Measurements from ENCODE around the gene TMEM209. TPM values are rescaled to one million over a fixed set of nuclear protein-coding genes. Genes with fewer than 3 reads are reported as not detected.
"Not testable (repeated sequence)": the region's sequence is repeated elsewhere in the genome, so short reads cannot be mapped to it uniquely, and the experiment has no call there.

The TMEM209 gene
- total RNA-seq, 2 experiments from 2014 or later: 36.0 to 37.3 TPM

GRCh38 chr7:130127404-130127803 is 77.8 kb downstream of the TMEM209 start:
- intact Hi-C loops (cut with micrococcal nuclease): no loop called here
- Mint-ChIP-seq H3K27ac (no peak overlapping the region), H3K4me1 (ENCODE audit: low read depth) (no peaks in the 10 kb centered on the region), H3K36me3 (ENCODE audit: low read depth) (peaks cover 27% of the 10 kb centered on the region), H3K9me3 (no peaks in the 10 kb centered on the region), H3K27me3 (ENCODE audit: low read depth) (no peaks in the 10 kb centered on the region), H3K4me3 (no peak overlapping the region)
- CTCF ChIA-PET: no interaction called here
- no peak for DNase-seq

DNA sequence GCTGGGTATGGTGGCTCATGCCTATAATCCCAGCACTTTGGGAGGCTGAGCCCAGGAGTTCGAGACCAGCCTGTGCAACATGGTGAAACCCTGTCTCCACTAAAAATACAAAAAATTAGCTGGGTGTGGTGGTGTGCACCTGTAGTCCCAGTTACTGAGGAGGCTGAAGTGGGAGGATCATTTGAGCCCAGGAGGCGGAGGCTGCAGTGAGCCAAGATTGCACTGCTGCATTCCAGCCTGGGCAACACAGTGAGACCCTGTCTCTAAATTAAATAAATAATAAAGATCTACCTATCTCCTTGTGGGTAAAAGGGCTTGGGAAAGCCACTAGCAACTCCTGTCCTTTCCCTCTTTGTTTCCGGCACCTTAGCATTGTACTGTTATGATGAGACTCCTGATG is 78.4 kb downstream of the TMEM209 start:
- H3K4me3 Mint-ChIP-seq; H3K4me1 Mint-ChIP-seq (ENCODE audit: low read depth); DNase-seq; CTCF ChIA-PET; intact Hi-C loops (cut with micrococcal nuclease); H3K9me3 Mint-ChIP-seq; H3K27me3 Mint-ChIP-seq (ENCODE audit: low read depth); H3K27ac Mint-ChIP-seq: not testable (repeated sequence)
- H3K36me3 Mint-ChIP-seq (ENCODE audit: low read depth): peaks cover 32% of the 10 kb centered on the region

- H3K9me3 Mint-ChIP-seq: no peaks in the 10 kb centered on the region
- H3K27me3 Mint-ChIP-seq (ENCODE audit: low read depth): no peaks in the 10 kb centered on the region
- no peak overlapping the region for H3K27ac Mint-ChIP-seq
- intact Hi-C loops (cut with micrococcal nuclease): no loop called here
- no peaks in the 10 kb centered on the region for H3K4me1 Mint-ChIP-seq (ENCODE audit: low read depth)
- CTCF ChIA-PET: interaction anchor here (0.9 kb wide), 1 partner anchor 32 kb away, joined by 3 read pairs; no protein-coding TSS in a partner anchor
- no peak overlapping the region for H3K4me3 Mint-ChIP-seq
- peaks cover 31% of the 10 kb centered on the region for H3K36me3 Mint-ChIP-seq (ENCODE audit: low read depth)
- DNase-seq: no peak
Measured at GRCh38 chr7:130124711-130125110, 80.5 kb downstream of the TMEM209 start.

GRCh38 chr7:130123501-130123900 is 81.7 kb downstream of the TMEM209 start:
- Mint-ChIP-seq H3K9me3 (no peaks in the 10 kb centered on the region), H3K36me3 (ENCODE audit: low read depth) (peaks cover 23% of the 10 kb centered on the region), H3K27me3 (ENCODE audit: low read depth) (no peaks in the 10 kb centered on the region), H3K4me3 (no peak overlapping the region), H3K27ac (no peak overlapping the region), H3K4me1 (ENCODE audit: low read depth) (no peaks in the 10 kb centered on the region)
- intact Hi-C loops (cut with micrococcal nuclease): no loop called here
- no peak for DNase-seq
- CTCF ChIA-PET: no interaction called here

GRCh38 chr7:130118801-130119200 is 86.4 kb downstream of the TMEM209 start:
- intact Hi-C loops (cut with micrococcal nuclease): no loop called here
- H3K9me3 Mint-ChIP-seq: no peaks in the 10 kb centered on the region
- peaks cover 20% of the 10 kb centered on the region for H3K36me3 Mint-ChIP-seq (ENCODE audit: low read depth)
- no peak overlapping the region for H3K27ac Mint-ChIP-seq
- no peak overlapping the region for H3K4me3 Mint-ChIP-seq
- DNase-seq: no peak
- no peaks in the 10 kb centered on the region for H3K27me3 Mint-ChIP-seq (ENCODE audit: low read depth)
- H3K4me1 Mint-ChIP-seq (ENCODE audit: low read depth): no peaks in the 10 kb centered on the region
- CTCF ChIA-PET: interaction anchor here (0.7 to 1.1 kb wide), 2 partner anchors 80 to 743 kb away, joined by 3 to 4 read pairs; no protein-coding TSS in a partner anchor

GRCh38 chr7:130118294-130118693 is 86.9 kb downstream of the TMEM209 start:
- H3K27me3 Mint-ChIP-seq (ENCODE audit: low read depth): no peaks in the 10 kb centered on the region
- peaks cover 20% of the 10 kb centered on the region for H3K36me3 Mint-ChIP-seq (ENCODE audit: low read depth)
- H3K4me1 Mint-ChIP-seq (ENCODE audit: low read depth): no peaks in the 10 kb centered on the region
- H3K4me3 Mint-ChIP-seq: no peak overlapping the region
- no peak overlapping the region for H3K27ac Mint-ChIP-seq
- no peaks in the 10 kb centered on the region for H3K9me3 Mint-ChIP-seq
- no peak for DNase-seq
- CTCF ChIA-PET: interaction anchor here (0.6 to 1.1 kb wide), 4 partner anchors 16 to 81 kb away, joined by 3 to 4 read pairs (median 3); no protein-coding TSS in a partner anchor
- intact Hi-C loops (cut with micrococcal nuclease): no loop called here

GRCh38 chr7:130114776-130115175 is 90.4 kb downstream of the TMEM209 start:
- Mint-ChIP-seq H3K4me1 (ENCODE audit: low read depth) (no peaks in the 10 kb centered on the region), H3K27me3 (ENCODE audit: low read depth) (no peaks in the 10 kb centered on the region), H3K27ac (no peak overlapping the region), H3K4me3 (no peak overlapping the region), H3K9me3 (no peaks in the 10 kb centered on the region), H3K36me3 (ENCODE audit: low read depth) (peaks cover 7% of the 10 kb centered on the region)
- intact Hi-C loops (cut with micrococcal nuclease): no loop called here
- DNase-seq: no peak
- CTCF ChIA-PET: interaction anchor here (0.8 to 1.0 kb wide), 3 partner anchors 27 to 52 kb away, joined by 3 read pairs; no protein-coding TSS in a partner anchor

Other genes with a start within 250 kb of the TMEM209 start
- 10 to 100 TPM; 20.1 to 22.3 TPM for gene ZC3HC1, start 154.0 kb downstream of the TMEM209 start, total RNA-seq
- gene KLHDC10, start 134.9 kb downstream of the TMEM209 start, total RNA-seq: 10 to 100 TPM; 11.6 to 12.9 TPM
- gene SSMEM1, start 2.5 kb upstream of the TMEM209 start, total RNA-seq: not detected
- gene CPA2, start 61.5 kb upstream of the TMEM209 start, total RNA-seq: not detected
- gene CPA4, start 87.8 kb upstream of the TMEM209 start, total RNA-seq: not detected
- gene CPA5, start 139.4 kb upstream of the TMEM209 start, total RNA-seq: under 1 TPM; 0.74 to 0.88 TPM
- not detected for gene CPA1, start 175.1 kb upstream of the TMEM209 start, total RNA-seq
- 10 to 100 TPM; 16.0 to 18.2 TPM for gene CEP41, start 235.6 kb upstream of the TMEM209 start, total RNA-seq